H9 (cell line): ENCODE measurements around the gene SEC24C. TPM values are rescaled to one million over a fixed set of nuclear protein-coding genes. Genes with fewer than 3 reads are reported as not detected.

Experiments
- DNase-seq: peaks from one replicate; pipeline ENCODE4 v3.0.0-alpha.2; 2017
- H2AFZ ChIP-seq: one replicate; pipeline ENCODE4 v1.6.1; 2013; ENCODE audit warnings: mild to moderate bottlenecking, low read length, control low read depth, moderate library complexity
- H2AK5ac ChIP-seq: 2 replicates; pipeline ENCODE4 v1.6.1; 2013; ENCODE audit warnings: low read length, control low read depth, mixed read lengths; ENCODE audit not compliant: insufficient read length
- H2BK120ac ChIP-seq: one replicate; pipeline ENCODE4 v1.6.1; 2013; ENCODE audit warnings: low read depth, mild to moderate bottlenecking, low read length, control low read depth, inconsistent platforms; ENCODE audit not compliant: poor library complexity, severe bottlenecking
- H2BK12ac ChIP-seq: 2 replicates; pipeline ENCODE4 v1.6.1; 2013; ENCODE audit warnings: low read length, control low read depth, mixed read lengths, low read depth; ENCODE audit not compliant: insufficient read length
- H2BK15ac ChIP-seq: 2 replicates; pipeline ENCODE4 v1.6.1; 2013; ENCODE audit warnings: low read depth, low read length, control low read depth
- H2BK20ac ChIP-seq: one replicate; pipeline ENCODE4 v1.6.1; 2013; ENCODE audit warnings: low read depth, mild to moderate bottlenecking, low read length, control low read depth, inconsistent platforms; ENCODE audit not compliant: poor library complexity, severe bottlenecking
- H2BK5ac ChIP-seq: 2 replicates; pipeline ENCODE4 v1.6.1; 2013; ENCODE audit warnings: low read length, control low read depth, mixed read lengths; ENCODE audit not compliant: insufficient read length
- H3K14ac ChIP-seq: 2 replicates; pipeline ENCODE4 v1.6.1; 2013; ENCODE audit warnings: low read length, control low read depth; ENCODE audit not compliant: insufficient read depth
- H3K18ac ChIP-seq: 2 replicates; pipeline ENCODE4 v1.6.1; 2013; ENCODE audit warnings: low read depth, mild to moderate bottlenecking, mixed read lengths, low read length, control low read depth; ENCODE audit not compliant: insufficient read length
- H3K23ac ChIP-seq: 2 replicates; pipeline ENCODE4 v1.6.1; 2013; ENCODE audit warnings: low read length, control low read depth, mixed read lengths, low read depth; ENCODE audit not compliant: insufficient read length
- H3K23me2 ChIP-seq: 2 replicates; pipeline ENCODE4 v1.6.1; 2013; ENCODE audit warnings: low read depth, mild to moderate bottlenecking, mixed read lengths, low read length, control low read depth; ENCODE audit not compliant: insufficient read length, poor library complexity, severe bottlenecking
- H3K27ac ChIP-seq: 2 replicates; pipeline ENCODE4 v1.5.1; 2013; ENCODE audit warnings: low read length, control low read depth, mixed read lengths, low read depth; ENCODE audit not compliant: insufficient read length
- H3K27me3 ChIP-seq: 2 replicates; pipeline ENCODE4 v1.6.1; 2013; ENCODE audit warnings: low read length, control low read depth, inconsistent platforms; ENCODE audit not compliant: insufficient read depth
- H3K4ac ChIP-seq: 2 replicates; pipeline ENCODE4 v1.6.1; 2013; ENCODE audit warnings: low read depth, mild to moderate bottlenecking, control low read depth, inconsistent platforms, low read length, moderate library complexity
- H3K4me1 ChIP-seq: 2 replicates; pipeline ENCODE4 v1.6.1; 2013; ENCODE audit warnings: low read length, control low read depth, inconsistent platforms; ENCODE audit not compliant: insufficient read depth
- H3K4me2 ChIP-seq: 2 replicates; pipeline ENCODE4 v1.6.1; 2013; ENCODE audit warnings: low read length, control low read depth, mixed read lengths; ENCODE audit not compliant: insufficient read length, insufficient read depth
- H3K56ac ChIP-seq: 2 replicates; pipeline ENCODE4 v1.6.1; 2013; ENCODE audit warnings: low read depth, mild to moderate bottlenecking, mixed read lengths, low read length, control low read depth; ENCODE audit not compliant: insufficient read length
- H3K79me1 ChIP-seq: 2 replicates; pipeline ENCODE4 v1.6.1; 2013; ENCODE audit warnings: low read depth, mild to moderate bottlenecking, moderate library complexity, low read length, control low read depth, inconsistent platforms; ENCODE audit not compliant: insufficient read depth, poor library complexity, severe bottlenecking
- H3K79me2 ChIP-seq: 2 replicates; pipeline ENCODE4 v1.6.1; 2013; ENCODE audit warnings: low read length, control low read depth, inconsistent platforms; ENCODE audit not compliant: insufficient read depth
- H3K9ac ChIP-seq: 2 replicates; pipeline ENCODE4 v1.6.1; 2013; ENCODE audit warnings: low read length, control low read depth, mixed read lengths; ENCODE audit not compliant: insufficient read length; ENCODE audit errors: extremely low read depth
- H3K9me3 ChIP-seq: one replicate; pipeline ENCODE4 v1.6.1; 2013; ENCODE audit warnings: low read depth, low read length, inconsistent platforms; ENCODE audit not compliant: control insufficient read depth
- H3T11ph ChIP-seq: one replicate; pipeline ENCODE4 v1.6.1; 2013; ENCODE audit warnings: mild to moderate bottlenecking, low read length, control low read depth, inconsistent platforms
- H4K20me1 ChIP-seq: one replicate; pipeline ENCODE4 v1.6.1; 2013; ENCODE audit not compliant: control insufficient read depth, insufficient read length, insufficient read depth
- H4K5ac ChIP-seq: 2 replicates; pipeline ENCODE4 v1.6.1; 2013; ENCODE audit warnings: low read depth, mild to moderate bottlenecking, mixed read lengths, low read length, control low read depth; ENCODE audit not compliant: insufficient read length
- H4K8ac ChIP-seq: replicated peaks from 2 replicates; pipeline ENCODE4 v1.6.1; 2013; ENCODE audit warnings: low read length, control low read depth, mixed read lengths, low read depth; ENCODE audit not compliant: insufficient read length
- H4K91ac ChIP-seq: 2 replicates; pipeline ENCODE4 v1.6.1; 2013; ENCODE audit warnings: low read depth, mild to moderate bottlenecking, moderate library complexity, mixed read lengths, low read length, control low read depth; ENCODE audit not compliant: insufficient read length
- H3K27ac Mint-ChIP-seq, 3 experiments: 2 replicates in 2 of 3; 3 replicates in 1 of 3; pipeline ENCODE4 v1.8.0; 2020 to 2021; ENCODE audit warnings: mixed read lengths in 3 of 3, mild to moderate bottlenecking in 1 of 3, moderate library complexity in 1 of 3
- H3K27me3 Mint-ChIP-seq: 2 replicates; pipeline ENCODE4 v1.8.0; 2021; ENCODE audit warnings: low read depth, mild to moderate bottlenecking, moderate library complexity, mixed read lengths
- H3K36me3 Mint-ChIP-seq, 3 experiments: 2 replicates in 2 of 3; 3 replicates in 1 of 3; pipeline ENCODE4 v1.8.0; 2020 to 2021; ENCODE audit warnings: low read depth in 3 of 3, mixed read lengths in 3 of 3; ENCODE audit not compliant: insufficient read depth in 1 of 3
- H3K4me1 Mint-ChIP-seq, 2 experiments: 2 replicates each; pipeline ENCODE4 v1.8.0; 2020; ENCODE audit warnings: mixed read lengths in 2 of 2
- H3K4me3 Mint-ChIP-seq, 2 experiments: 2 replicates in 1 of 2; 3 replicates in 1 of 2; pipeline ENCODE4 v1.8.0; 2020 to 2021; ENCODE audit warnings: mild to moderate bottlenecking in 2 of 2, mixed read lengths in 2 of 2, moderate library complexity in 1 of 2
- H3K9me3 Mint-ChIP-seq, 2 experiments: 2 replicates in 1 of 2; 3 replicates in 1 of 2; pipeline ENCODE4 v1.8.0; 2020; ENCODE audit warnings: mild to moderate bottlenecking in 2 of 2, mixed read lengths in 2 of 2, moderate library complexity in 1 of 2
- WGBS: extraction: QIAGEN DNeasy Blood & Tissue Kit; methylation state at CpG from one replicate; pipeline ENCODE4 v1.1.7; 2013; ENCODE audit warnings: missing lambda C conversion rate, low lambda C conversion rate, mixed read lengths; ENCODE audit not compliant: insufficient read length; ENCODE audit errors: extremely low coverage; 5-methylcytosine and 5-hydroxymethylcytosine counted together
- total RNA-seq: library from RNA; stranded (reverse); gene quantifications from 2 replicates; pipeline ENCODE4 v1.2.1, GENCODE V29; 2021
- TF ChIP-seq, protein P1 (sequence below): fragments of 200-600 bp; sonication (generic); conservative IDR thresholded peaks from 3 replicates; pipeline ENCODE4 v1.8.0; 2021; ENCODE audit warnings: antibody characterized with exemption, mild to moderate bottlenecking

The SEC24C gene
- total RNA-seq, 1 experiment from 2014 or later = 62.4 TPM

DNA sequence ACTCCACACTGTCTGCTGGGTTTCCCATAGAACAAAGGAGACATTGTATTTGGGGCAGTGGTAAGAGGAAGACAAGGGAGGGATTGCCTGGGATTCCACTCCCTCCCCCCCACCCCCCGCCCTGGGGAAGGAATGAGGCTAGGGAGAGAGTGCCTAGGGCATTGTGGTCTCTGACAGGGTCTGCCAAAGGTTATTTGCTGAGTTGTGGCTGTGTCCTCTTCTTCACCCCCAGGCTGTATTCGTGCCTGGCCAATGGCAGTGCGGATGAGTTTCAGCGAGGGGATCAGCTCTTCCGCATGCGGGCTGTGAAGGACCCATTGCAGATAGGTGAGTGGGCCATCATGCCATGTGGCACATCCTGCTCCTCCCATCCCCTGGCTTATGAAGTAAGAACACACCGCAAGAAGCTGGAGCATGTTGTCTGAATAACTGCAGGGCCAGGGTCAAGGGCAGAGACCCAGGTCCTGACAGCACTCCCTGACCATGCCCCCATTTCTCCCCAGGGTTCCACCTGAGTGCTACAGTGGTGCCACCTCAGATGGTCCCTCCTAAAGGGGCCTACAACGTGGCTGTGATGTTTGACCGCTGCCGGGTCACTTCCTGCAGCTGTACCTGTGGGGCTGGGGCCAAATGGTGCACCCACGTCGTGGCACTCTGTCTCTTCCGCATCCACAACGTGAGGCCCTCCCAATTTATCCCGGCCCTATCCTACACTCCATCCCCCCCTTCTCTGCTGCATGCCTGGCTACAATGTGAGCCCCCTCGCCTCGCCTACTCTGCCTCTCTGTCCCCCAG is 44.9 kb downstream of the SEC24C start:
- no CpG with 5 or more reads among the region's 17 CpGs for WGBS
- Histone ChIP-seq H3K9ac (no peak overlapping the region), H2BK120ac (no peak overlapping the region), H3K79me2 (peaks cover 4% of the 10 kb centered on the region; the same call in 1 of the 2 replicates), H2AFZ (no peak overlapping the region), H3K27me3 (no peaks in the 10 kb centered on the region), H3K23ac (no peak overlapping the region), H2AK5ac (no peak overlapping the region), H3K23me2 (peaks cover 8% of the 10 kb centered on the region), H2BK12ac (no peak overlapping the region), H3K4me2 (no peak overlapping the region), H3K56ac (no peak overlapping the region), H2BK20ac (no peak overlapping the region), H4K5ac (no peak overlapping the region), H4K20me1 (no peaks in the 10 kb centered on the region), H3K14ac (no peak overlapping the region; the same call in 1 of the 2 replicates), H3K18ac (no peak overlapping the region), H2BK15ac (no peak overlapping the region), H3K79me1 (no peaks in the 10 kb centered on the region), H4K91ac (no peak overlapping the region), H2BK5ac (no peak overlapping the region), H3K9me3 (no peaks in the 10 kb centered on the region), H3T11ph (no peak overlapping the region), H3K4me1 (peaks cover 2% of the 10 kb centered on the region; the same call in 1 of the 2 replicates), H3K4ac (no peak overlapping the region), H4K8ac (no peak overlapping the region), H3K27ac (no peak overlapping the region)
- Mint-ChIP-seq H3K4me1 (peaks cover 12 to 14% of the 10 kb centered on the region in 2 experiments), H3K36me3 (peaks cover 24 to 38% (median 29%) of the 10 kb centered on the region in 3 experiments; a peak in 6 of 7 replicates), H3K27me3 (no peaks in the 10 kb centered on the region), H3K9me3 (no peaks in the 10 kb centered on the region), H3K27ac (peak overlapping the region in 1 of 3 experiments; percentile 70; a peak in 1 of 7 replicates), H3K4me3 (no peak overlapping the region)
- TF ChIP-seq, protein P1, sequence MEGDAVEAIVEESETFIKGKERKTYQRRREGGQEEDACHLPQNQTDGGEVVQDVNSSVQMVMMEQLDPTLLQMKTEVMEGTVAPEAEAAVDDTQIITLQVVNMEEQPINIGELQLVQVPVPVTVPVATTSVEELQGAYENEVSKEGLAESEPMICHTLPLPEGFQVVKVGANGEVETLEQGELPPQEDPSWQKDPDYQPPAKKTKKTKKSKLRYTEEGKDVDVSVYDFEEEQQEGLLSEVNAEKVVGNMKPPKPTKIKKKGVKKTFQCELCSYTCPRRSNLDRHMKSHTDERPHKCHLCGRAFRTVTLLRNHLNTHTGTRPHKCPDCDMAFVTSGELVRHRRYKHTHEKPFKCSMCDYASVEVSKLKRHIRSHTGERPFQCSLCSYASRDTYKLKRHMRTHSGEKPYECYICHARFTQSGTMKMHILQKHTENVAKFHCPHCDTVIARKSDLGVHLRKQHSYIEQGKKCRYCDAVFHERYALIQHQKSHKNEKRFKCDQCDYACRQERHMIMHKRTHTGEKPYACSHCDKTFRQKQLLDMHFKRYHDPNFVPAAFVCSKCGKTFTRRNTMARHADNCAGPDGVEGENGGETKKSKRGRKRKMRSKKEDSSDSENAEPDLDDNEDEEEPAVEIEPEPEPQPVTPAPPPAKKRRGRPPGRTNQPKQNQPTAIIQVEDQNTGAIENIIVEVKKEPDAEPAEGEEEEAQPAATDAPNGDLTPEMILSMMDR = no peak
- no peak for DNase-seq
